ENCODE data around the gene DEFB123.
"Not testable (repeated sequence)": the region's sequence is repeated elsewhere in the genome, so short reads cannot be mapped to it uniquely, and the experiment has no call there.

DEFB123 gene

GRCh38 chr20:31440012-31440659 lies at the start of gene DEFB123:
TSS of gene DEFB123 (plus strand) at chr20:31440632. CDS start at chr20:31440699, 67 bp downstream.
- DNase-seq, result no peak

- DNase-seq, result no peak
Observed at GRCh38 chr20:31392836-31393235, 47.6 kb upstream of the DEFB123 start.

GRCh38 chr20:31394900-31395299 lies 45.5 kb upstream of the DEFB123 start:
- DNase-seq, result no peak

- no peak for DNase-seq
Observed at GRCh38 chr20:31403886-31404285, 36.5 kb upstream of the DEFB123 start.

GRCh38 chr20:31406115-31406514 lies 34.3 kb upstream of the DEFB123 start, which contains the start of gene DEFB121:
TSS of gene DEFB121 (minus strand) at chr20:31406215. CDS start at chr20:31406152, 63 bp downstream.
- no peak for DNase-seq

GRCh38 chr20:31410011-31410410 lies 30.4 kb upstream of the DEFB123 start:
- no peak for DNase-seq

- DNase-seq, result no peak
Observed at GRCh38 chr20:31414381-31414780, 26.1 kb upstream of the DEFB123 start.

- DNase-seq, result no peak
Observed at GRCh38 chr20:31415653-31416052, 24.8 kb upstream of the DEFB123 start.

GRCh38 chr20:31418307-31418706 lies 22.1 kb upstream of the DEFB123 start:
- DNase-seq, result no peak

- DNase-seq, result no peak
Observed at GRCh38 chr20:31425797-31426196, 14.6 kb upstream of the DEFB123 start.

- not testable (repeated sequence) for DNase-seq
Observed at GRCh38 chr20:31426891-31427551, 13.4 kb upstream of the DEFB123 start.

GRCh38 chr20:31427576-31427975 lies 12.9 kb upstream of the DEFB123 start:
- not testable (repeated sequence) for DNase-seq

- DNase-seq, result no peak
Observed at GRCh38 chr20:31430568-31431115, 9.8 kb upstream of the DEFB123 start.

- no peak for DNase-seq
Observed at GRCh38 chr20:31446084-31446819, 5.8 kb downstream of the DEFB123 start.

- DNase-seq, result no peak
Observed at GRCh38 chr20:31449511-31450414, 9.3 kb downstream of the DEFB123 start.

GRCh38 chr20:31452575-31452974 lies 12.1 kb downstream of the DEFB123 start:
- no peak for DNase-seq

GRCh38 chr20:31454361-31454760 lies 13.9 kb downstream of the DEFB123 start:
- no peak for DNase-seq

- not testable (repeated sequence) for DNase-seq
Observed at GRCh38 chr20:31470946-31471345, 30.5 kb downstream of the DEFB123 start.

- DNase-seq, result no peak
Observed at GRCh38 chr20:31472395-31473330, 32.2 kb downstream of the DEFB123 start.

GRCh38 chr20:31473331-31474096 lies 33.1 kb downstream of the DEFB123 start:
- no peak for DNase-seq

GRCh38 chr20:31474097-31474436 lies 33.6 kb downstream of the DEFB123 start:
- no peak for DNase-seq
